ENCODE measurements around the gene LRP1B. TPM values are rescaled to one million over a fixed set of nuclear protein-coding genes. Genes with fewer than 3 reads are reported as not detected.

The LRP1B gene
- total and polyA plus RNA-seq, 2 of the 8 experiments (the other 6 are each of a cell fraction or from before 2014, with no cell fraction given), result 0.03 TPM; not detected in 1

DNA sequence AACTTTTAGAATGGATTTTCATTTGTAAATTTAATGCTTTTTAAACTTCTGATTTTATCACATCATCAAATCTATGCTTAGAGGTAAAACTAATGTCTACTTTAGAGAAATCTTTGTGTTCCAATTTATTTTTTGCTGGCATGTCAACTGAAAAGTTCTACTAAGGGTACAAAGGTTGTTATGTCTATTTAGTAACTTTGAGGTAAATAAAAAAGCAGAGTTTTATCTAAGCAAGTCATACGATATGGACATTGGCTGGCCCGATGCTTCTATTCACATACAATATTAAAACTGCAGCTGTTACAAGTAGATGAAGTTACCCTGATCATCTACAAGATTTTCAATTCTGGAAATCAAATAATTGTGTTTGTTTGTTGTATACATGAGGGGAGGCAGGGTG lies 1575.1 kb downstream of the LRP1B start:
- no peak for DNase-seq (ENCODE audit: low read depth in 1 of 2, low spot score in 2 of 2)
- Histone ChIP-seq H3K79me2 (ENCODE audit: control insufficient read depth in 1 of 2, insufficient read depth in 2 of 2, low read length in 2 of 2) (no peaks in the 10 kb centered on the region), H2BK120ac (replicated peaks; ENCODE audit: low read depth, low read length) (no peak overlapping the region), H4K5ac (ENCODE audit: insufficient read length, low read depth, low read length) (no peak overlapping the region), H3K23me2 (ENCODE audit: low read depth, low read length) (no peaks in the 10 kb centered on the region), H2AK5ac (ENCODE audit: low read depth, low read length) (no peak overlapping the region), H3K36me3 (ENCODE audit: control insufficient read depth in 2 of 4, insufficient read depth in 4 of 4, low read length in 3 of 4) (no peaks in the 10 kb centered on the region), H4K8ac (ENCODE audit: extremely low read depth, insufficient read depth, low read length) (no peak overlapping the region), H3K14ac (ENCODE audit: insufficient read length) (no peak overlapping the region), H2BK15ac (ENCODE audit: low read length) (no peak overlapping the region), H3K56ac (replicated peaks; ENCODE audit: insufficient read length, low read depth, low read length) (no peak overlapping the region), H3K27ac (ENCODE audit: low read depth, low read length) (no peak overlapping the region), H2BK12ac (ENCODE audit: low read depth, low read length) (no peak overlapping the region), H2AFZ (ENCODE audit: low read length) (no peak overlapping the region), H3K4ac (replicated peaks; ENCODE audit: insufficient read length, low read depth, low read length) (no peak overlapping the region), H4K20me1 (replicated peaks in 1 of 2; ENCODE audit: control insufficient read depth in 1 of 2, insufficient read depth in 2 of 2, low read length in 2 of 2) (no peaks in the 10 kb centered on the region), H3K79me1 (ENCODE audit: low read depth, low read length) (no peaks in the 10 kb centered on the region), H4K91ac (replicated peaks; ENCODE audit: insufficient read length, low read length) (no peak overlapping the region), H3K4me1 (replicated peaks in 1 of 4; ENCODE audit: control insufficient read depth in 3 of 4, insufficient read depth in 4 of 4, low read length in 3 of 4) (no peaks in the 10 kb centered on the region), H3K4me3 (ENCODE audit: extremely low read depth in 1 of 4, insufficient read depth in 2 of 4, low read depth in 3 of 4, low read length in 4 of 4) (no peak overlapping the region), H3K9ac (replicated peaks in 1 of 4; ENCODE audit: extremely low read depth in 1 of 4, low read depth in 3 of 4, low read length in 3 of 4) (no peak overlapping the region), H2BK20ac (ENCODE audit: low read length) (no peak overlapping the region), H3K18ac (ENCODE audit: extremely low read depth, low read length) (no peak overlapping the region), H3K9me3 (ENCODE audit: insufficient read depth in 2 of 2, low read depth in 1 of 2, low read length in 1 of 2) (no peaks in the 10 kb centered on the region), H2BK5ac (ENCODE audit: low read depth, low read length) (no peak overlapping the region), H3K27me3 (replicated peaks in 1 of 4; ENCODE audit: control insufficient read depth in 3 of 4, extremely low read depth in 1 of 4, insufficient read depth in 3 of 4, low read length in 3 of 4) (no peaks in the 10 kb centered on the region), H3K4me2 (ENCODE audit: insufficient read depth in 1 of 2, low read depth in 2 of 2, low read length in 2 of 2) (no peak overlapping the region), H3K23ac (ENCODE audit: insufficient read length) (no peak overlapping the region)
- no peak for FAIRE-seq
- CTCF ChIA-PET (ENCODE audit: partially characterized antibody), result no interaction called here
- 100% methylated on average over 2 of the region's 2 CpGs; no CpG with 5 or more reads in 1 of the 2 experiments for WGBS, 2 experiments (ENCODE audit: extremely low coverage in 1 of 2, insufficient coverage in 1 of 2, insufficient read length in 1 of 2, insufficient replicate concordance in 2 of 2, low coverage in 1 of 2, low lambda C conversion rate in 2 of 2, missing lambda C conversion rate in 1 of 2)
- POLR2A ChIA-PET (ENCODE audit: partially characterized antibody), result no interaction called here
- TF ChIP-seq KDM5A (IDR thresholded peaks at IDR 0.05; ENCODE audit: low read length), result no peak
- TF ChIP-seq POLR2A (IDR thresholded peaks at IDR 0.05; ENCODE audit: control extremely low read depth in 1 of 2, low read depth in 2 of 2, low read length in 2 of 2), result no peak
- no peak for TF ChIP-seq TAF7 (optimal IDR thresholded peaks at IDR 0.05; ENCODE audit: borderline replicate concordance, low read depth, low read length)
- TF ChIP-seq JUN (IDR thresholded peaks at IDR 0.05; ENCODE audit: low read depth, low read length), result no peak
- no peak for TF ChIP-seq RFX5 (IDR thresholded peaks at IDR 0.05; ENCODE audit: borderline replicate concordance, low read depth, low read length)
- no peak for TF ChIP-seq POU5F1 (IDR thresholded peaks at IDR 0.05; ENCODE audit: low read depth, low read length)
- TF ChIP-seq RAD21 (IDR thresholded peaks at IDR 0.05 in 1 of 2, conservative IDR thresholded peaks at IDR 0.05 in 1 of 2; ENCODE audit: low read depth in 2 of 2, low read length in 2 of 2), result no peak
- no peak for TF ChIP-seq SIX5 (IDR thresholded peaks at IDR 0.05; ENCODE audit: low read depth, low read length)
- TF ChIP-seq TBP (IDR thresholded peaks at IDR 0.05; ENCODE audit: low read depth, low read length), result no peak
- no peak for TF ChIP-seq KDM4A (IDR thresholded peaks at IDR 0.05; ENCODE audit: low read depth, low read length, severe bottlenecking)
- TF ChIP-seq BRCA1 (IDR thresholded peaks at IDR 0.05; ENCODE audit: low read depth, low read length), result no peak
- TF ChIP-seq CEBPB (IDR thresholded peaks at IDR 0.05; ENCODE audit: low read depth, low read length), result no peak
- TF ChIP-seq, protein P1, sequence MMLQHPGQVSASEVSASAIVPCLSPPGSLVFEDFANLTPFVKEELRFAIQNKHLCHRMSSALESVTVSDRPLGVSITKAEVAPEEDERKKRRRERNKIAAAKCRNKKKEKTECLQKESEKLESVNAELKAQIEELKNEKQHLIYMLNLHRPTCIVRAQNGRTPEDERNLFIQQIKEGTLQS (IDR thresholded peaks at IDR 0.05; ENCODE audit: insufficient read depth, low read depth, low read length), result no peak
- TF ChIP-seq KDM1A (IDR thresholded peaks at IDR 0.05; ENCODE audit: borderline replicate concordance, low read length), result no peak
- TF ChIP-seq PHF8 (conservative IDR thresholded peaks at IDR 0.05; ENCODE audit: low read depth, low read length), result no peak

All from H1 (cell line).